ENCODE data around the gene DNLZ.

DNLZ gene

DNA sequence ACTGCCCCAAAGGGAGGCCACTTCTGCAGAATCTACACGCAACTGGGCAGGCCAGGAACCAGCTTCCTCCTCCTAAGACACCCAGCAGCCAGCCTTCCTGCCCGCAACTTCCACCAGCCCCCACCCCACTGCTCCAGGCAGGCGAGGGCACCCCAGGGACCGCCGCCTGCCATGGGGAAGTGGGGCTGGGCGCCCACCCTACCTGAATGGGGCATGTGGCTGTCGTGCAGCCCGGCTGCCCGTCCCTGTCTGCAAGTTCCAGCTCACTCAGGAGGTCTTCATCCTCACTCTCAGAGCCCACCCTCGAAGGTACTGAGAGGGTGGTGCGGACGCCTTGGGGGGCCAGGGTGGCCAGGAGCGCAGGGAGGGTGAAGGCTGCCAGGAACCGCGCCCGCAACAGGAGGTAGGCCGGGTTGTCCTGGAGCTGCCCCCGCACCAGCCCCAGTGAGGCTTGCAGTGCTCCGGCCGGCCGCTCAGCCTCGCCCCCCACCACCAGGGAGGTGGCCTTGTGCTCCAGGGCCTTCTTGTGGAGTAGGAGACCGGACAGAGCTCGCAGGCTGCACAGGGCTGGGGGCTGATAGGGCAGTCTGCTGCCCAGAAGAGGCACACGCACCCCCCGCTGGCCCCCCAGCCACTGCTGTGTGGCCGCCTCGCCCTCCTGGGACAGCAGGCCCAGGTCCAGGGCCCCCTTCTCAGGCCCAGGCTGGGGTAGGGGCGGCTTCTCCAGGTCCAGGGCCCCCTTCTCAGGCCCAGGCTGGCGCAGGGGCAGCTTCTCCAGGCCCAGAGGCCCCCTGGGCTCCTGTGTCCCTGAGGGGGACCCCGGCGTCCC lies 14.0 kb upstream of the DNLZ start:
- 95 to 96% methylated on average over 32 of the region's 32 CpGs for WGBS, 2 experiments
- no peaks in the 10 kb centered on the region for H3K27me3 ChIP-seq (ENCODE audit: control insufficient read depth, insufficient read depth, low read length, poor library complexity, severe bottlenecking)
- no peaks in the 10 kb centered on the region for H3K9me3 ChIP-seq (ENCODE audit: control insufficient read depth, low read length)
- H3K27ac ChIP-seq (ENCODE audit: insufficient read depth, low read depth, low read length, poor library complexity, severe bottlenecking), result no peak overlapping the region
- peaks cover 13% of the 10 kb centered on the region for H3K36me3 ChIP-seq (ENCODE audit: control insufficient read depth, insufficient read depth, low read length)
- H3K4me3 ChIP-seq (ENCODE audit: insufficient read depth, low read depth, low read length), result no peak overlapping the region
- peaks cover 13% of the 10 kb centered on the region for H3K4me1 ChIP-seq (ENCODE audit: control insufficient read depth, insufficient read depth, low read length)

DNA sequence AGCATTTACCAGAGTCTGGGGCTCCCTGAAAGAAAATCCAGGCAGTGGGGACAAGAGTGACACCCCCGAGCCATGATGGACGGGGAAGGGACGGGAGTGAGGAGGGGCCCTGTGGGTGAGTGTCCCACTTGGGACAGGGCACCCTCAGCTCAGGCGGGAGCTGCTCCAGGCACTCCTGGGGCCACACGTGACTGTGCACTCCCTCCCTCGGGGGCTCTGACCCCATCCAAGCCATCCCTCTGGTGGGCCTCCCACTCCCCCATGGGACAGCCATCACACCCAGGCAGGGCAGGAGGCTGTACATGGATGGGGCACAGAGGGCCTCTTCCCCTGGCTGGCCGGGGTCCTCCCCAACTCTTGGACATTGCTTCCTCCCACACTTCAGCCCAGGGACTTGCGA lies 12.9 kb upstream of the DNLZ start:
- H3K27ac ChIP-seq (ENCODE audit: insufficient read depth, low read depth, low read length, poor library complexity, severe bottlenecking), result no peak overlapping the region
- H3K4me1 ChIP-seq (ENCODE audit: control insufficient read depth, insufficient read depth, low read length), result peaks cover 13% of the 10 kb centered on the region
- H3K27me3 ChIP-seq (ENCODE audit: control insufficient read depth, insufficient read depth, low read length, poor library complexity, severe bottlenecking), result no peaks in the 10 kb centered on the region
- H3K4me3 ChIP-seq (ENCODE audit: insufficient read depth, low read depth, low read length), result no peak overlapping the region
- H3K9me3 ChIP-seq (ENCODE audit: control insufficient read depth, low read length), result no peaks in the 10 kb centered on the region
- H3K36me3 ChIP-seq (ENCODE audit: control insufficient read depth, insufficient read depth, low read length), result peaks cover 10% of the 10 kb centered on the region
- 93 to 96% methylated on average over 8 of the region's 8 CpGs for WGBS, 2 experiments

DNA sequence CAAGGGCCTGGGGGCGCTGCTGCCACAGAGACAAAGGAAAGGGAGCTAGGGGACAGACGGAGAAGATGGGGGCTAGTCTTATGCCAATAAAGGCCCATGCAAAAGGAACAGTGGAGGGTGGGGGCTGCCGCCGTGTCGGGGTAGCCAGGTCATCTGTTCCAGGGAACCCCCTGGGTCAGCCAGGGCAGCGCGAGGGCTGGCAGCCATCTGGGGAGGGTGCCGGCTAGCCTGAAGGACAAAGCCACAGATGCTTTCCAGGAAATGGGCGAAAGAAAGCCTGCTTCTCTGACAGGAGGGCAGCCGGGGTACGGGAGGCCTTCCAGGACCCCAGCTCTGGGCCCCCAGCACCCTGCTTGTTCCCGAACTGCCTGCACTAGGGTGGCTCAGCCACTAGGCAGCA lies 11.6 kb upstream of the DNLZ start:
- Histone ChIP-seq H3K9me3 (ENCODE audit: control insufficient read depth, low read length) (no peaks in the 10 kb centered on the region), H3K4me1 (ENCODE audit: control insufficient read depth, insufficient read depth, low read length) (peaks cover 13% of the 10 kb centered on the region), H3K27ac (ENCODE audit: insufficient read depth, low read depth, low read length, poor library complexity, severe bottlenecking) (no peak overlapping the region), H3K27me3 (ENCODE audit: control insufficient read depth, insufficient read depth, low read length, poor library complexity, severe bottlenecking) (no peaks in the 10 kb centered on the region), H3K36me3 (ENCODE audit: control insufficient read depth, insufficient read depth, low read length) (no peaks in the 10 kb centered on the region), H3K4me3 (ENCODE audit: insufficient read depth, low read depth, low read length) (no peak overlapping the region)
- 95 to 97% methylated on average over 12 of the region's 12 CpGs for WGBS, 2 experiments

DNA sequence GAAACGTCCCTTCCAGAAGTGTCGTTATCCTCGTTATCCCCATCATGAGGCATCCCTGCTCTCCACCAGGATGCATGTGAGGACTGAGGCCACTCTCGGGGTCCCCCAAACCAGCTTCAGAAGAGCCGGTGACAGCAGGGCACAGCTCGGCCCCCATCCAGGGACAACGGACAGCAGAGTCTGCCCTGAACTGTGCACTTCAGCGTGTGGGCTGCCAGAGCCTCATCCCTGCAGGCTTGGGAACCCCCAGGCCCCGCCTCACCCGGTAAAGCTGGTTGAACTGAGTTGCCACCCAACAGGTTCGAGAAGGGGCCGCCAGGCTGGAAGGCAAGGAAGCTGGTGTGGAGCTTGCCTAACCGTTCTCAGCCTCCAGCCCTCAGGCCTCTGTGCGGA lies 10.6 kb upstream of the DNLZ start:
- 93 to 94% methylated on average over 14 of the region's 14 CpGs for WGBS, 2 experiments
- Histone ChIP-seq H3K27me3 (ENCODE audit: control insufficient read depth, insufficient read depth, low read length, poor library complexity, severe bottlenecking) (no peaks in the 10 kb centered on the region), H3K36me3 (ENCODE audit: control insufficient read depth, insufficient read depth, low read length) (no peaks in the 10 kb centered on the region), H3K9me3 (ENCODE audit: control insufficient read depth, low read length) (no peaks in the 10 kb centered on the region), H3K27ac (ENCODE audit: insufficient read depth, low read depth, low read length, poor library complexity, severe bottlenecking) (no peak overlapping the region), H3K4me1 (ENCODE audit: control insufficient read depth, insufficient read depth, low read length) (peaks cover 13% of the 10 kb centered on the region), H3K4me3 (ENCODE audit: insufficient read depth, low read depth, low read length) (no peak overlapping the region)

DNA sequence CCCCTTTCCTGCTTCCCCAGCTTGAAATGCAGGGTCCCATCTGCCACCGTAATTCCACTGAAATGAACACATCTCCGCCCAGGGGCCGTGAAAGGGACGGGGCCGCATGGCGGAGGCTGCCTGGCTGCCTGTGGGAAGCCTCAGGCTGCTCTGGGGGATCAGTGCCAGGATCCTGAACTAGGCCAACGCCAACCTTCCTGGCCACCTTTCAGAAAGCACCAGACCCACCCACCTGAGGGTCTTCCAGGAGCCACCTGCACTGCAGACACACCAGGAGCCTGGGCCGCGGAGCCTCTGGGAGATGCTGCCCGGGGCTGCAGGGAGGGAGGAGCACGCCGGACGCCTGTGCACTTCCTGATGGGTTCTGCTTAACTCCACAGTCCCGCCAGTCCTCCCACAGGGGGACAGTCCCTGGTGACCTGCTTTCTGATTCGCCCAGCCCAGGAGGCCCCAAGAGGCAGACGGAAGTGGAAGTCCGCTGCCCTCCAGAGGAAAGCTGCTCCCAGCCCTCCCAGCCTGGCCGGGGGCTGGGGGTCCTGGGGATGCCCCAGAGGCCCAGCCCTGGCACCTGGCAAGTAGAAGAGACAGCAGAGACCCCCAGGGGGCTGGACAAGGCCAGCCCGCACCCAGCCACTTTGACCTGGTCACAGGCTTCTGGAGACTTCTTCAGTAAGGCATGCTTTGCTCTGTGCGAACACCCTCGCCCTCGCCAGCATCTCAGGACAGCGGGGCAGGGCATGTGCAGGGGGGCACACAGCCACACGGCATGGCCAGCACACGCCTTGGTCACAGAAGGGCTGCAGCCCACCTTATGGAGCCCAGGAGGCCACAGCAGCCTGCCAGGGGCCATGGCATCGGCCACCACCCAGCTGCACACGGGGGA lies 10.0 kb upstream of the DNLZ start, which contains the start of gene CARD9:
TSS of gene CARD9 (minus strand) at position 370 of the 883 bp plus-strand sequence. CDS start 1,591 bp downstream, outside the sequence.
- Histone ChIP-seq H3K27ac (ENCODE audit: insufficient read depth, low read depth, low read length, poor library complexity, severe bottlenecking) (no peak within 1 kb of the TSS), H3K4me3 (ENCODE audit: insufficient read depth, low read depth, low read length) (no peak within 1 kb of the TSS), H3K9me3 (ENCODE audit: control insufficient read depth, low read length) (no peaks in the 10 kb centered on the region), H3K4me1 (ENCODE audit: control insufficient read depth, insufficient read depth, low read length) (peaks cover 13% of the 10 kb centered on the region), H3K36me3 (ENCODE audit: control insufficient read depth, insufficient read depth, low read length) (no peaks in the 10 kb centered on the region), H3K27me3 (ENCODE audit: control insufficient read depth, insufficient read depth, low read length, poor library complexity, severe bottlenecking) (no peaks in the 10 kb centered on the region)
- 91 to 92% methylated on average over 27 of the region's 27 CpGs for WGBS, 2 experiments

DNA sequence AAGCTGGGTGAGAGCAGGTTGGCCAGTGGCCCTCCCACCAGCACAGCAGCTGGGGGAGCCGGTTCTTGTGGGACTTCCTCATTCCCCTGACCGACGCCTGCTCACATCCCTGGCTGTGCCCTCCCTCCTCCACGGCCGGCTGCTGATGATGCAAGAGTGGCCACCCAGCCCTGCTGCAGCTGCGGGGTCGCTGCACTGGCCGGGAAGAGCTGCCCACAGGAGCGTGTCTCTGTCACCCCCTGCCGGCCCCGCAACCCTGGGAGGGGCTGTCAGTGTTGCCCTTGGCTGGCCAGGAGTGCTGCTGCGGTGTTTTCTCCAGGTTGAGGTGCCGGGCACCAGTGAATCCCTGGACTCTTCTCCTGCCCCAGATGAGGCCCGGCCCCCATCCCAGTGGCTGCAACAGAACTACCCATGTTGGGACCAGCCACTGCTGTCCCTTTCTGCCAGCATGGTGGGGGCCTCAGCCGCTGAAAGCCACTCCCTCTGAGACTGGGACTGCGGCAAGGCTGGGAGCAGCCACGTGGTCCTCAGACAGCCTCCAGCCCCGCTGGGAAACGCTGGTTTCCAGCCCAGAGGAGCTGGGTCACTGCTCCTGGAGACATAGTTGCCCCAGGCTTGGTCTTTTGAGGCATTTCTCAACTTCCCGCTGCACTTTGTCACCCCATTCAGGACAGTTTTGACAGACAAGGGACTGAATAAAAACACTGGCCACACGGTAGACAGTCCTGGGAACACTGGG lies 9.2 kb upstream of the DNLZ start:
- H3K9me3 ChIP-seq (ENCODE audit: control insufficient read depth, low read length), result no peaks in the 10 kb centered on the region
- no peak overlapping the region for H3K27ac ChIP-seq (ENCODE audit: insufficient read depth, low read depth, low read length, poor library complexity, severe bottlenecking)
- WGBS, 2 experiments, result 71 to 74% methylated on average over 21 of the region's 21 CpGs
- H3K4me1 ChIP-seq (ENCODE audit: control insufficient read depth, insufficient read depth, low read length), result peaks cover 13% of the 10 kb centered on the region
- no peaks in the 10 kb centered on the region for H3K36me3 ChIP-seq (ENCODE audit: control insufficient read depth, insufficient read depth, low read length)
- H3K27me3 ChIP-seq (ENCODE audit: control insufficient read depth, insufficient read depth, low read length, poor library complexity, severe bottlenecking), result no peaks in the 10 kb centered on the region
- no peak overlapping the region for H3K4me3 ChIP-seq (ENCODE audit: insufficient read depth, low read depth, low read length)

DNA sequence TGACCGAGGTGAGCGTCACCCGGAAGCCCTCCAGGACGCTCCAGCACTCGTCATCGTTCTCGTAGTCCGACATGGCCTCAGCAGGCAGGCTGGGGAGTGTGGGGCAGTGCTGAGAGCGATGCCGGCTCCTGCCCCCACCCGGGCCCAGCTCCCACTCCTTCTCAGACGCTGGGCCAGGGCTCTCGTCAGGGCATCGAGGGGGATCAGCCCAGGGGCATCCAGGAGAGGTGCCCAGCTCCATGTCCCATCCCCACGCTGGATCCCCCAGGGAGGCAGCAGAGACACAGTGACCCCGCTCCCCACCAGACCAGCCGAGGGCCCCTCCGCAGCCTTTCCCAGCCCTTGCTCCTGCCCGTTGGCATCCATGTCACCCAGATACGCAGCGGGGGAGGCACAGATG lies 8.5 kb upstream of the DNLZ start:
- Histone ChIP-seq H3K27me3 (ENCODE audit: control insufficient read depth, insufficient read depth, low read length, poor library complexity, severe bottlenecking) (no peaks in the 10 kb centered on the region), H3K4me3 (ENCODE audit: insufficient read depth, low read depth, low read length) (no peak overlapping the region), H3K36me3 (ENCODE audit: control insufficient read depth, insufficient read depth, low read length) (no peaks in the 10 kb centered on the region), H3K9me3 (ENCODE audit: control insufficient read depth, low read length) (no peaks in the 10 kb centered on the region), H3K4me1 (ENCODE audit: control insufficient read depth, insufficient read depth, low read length) (peaks cover 13% of the 10 kb centered on the region), H3K27ac (ENCODE audit: insufficient read depth, low read depth, low read length, poor library complexity, severe bottlenecking) (no peak overlapping the region)
- 93 to 94% methylated on average over 21 of the region's 21 CpGs for WGBS, 2 experiments

DNA sequence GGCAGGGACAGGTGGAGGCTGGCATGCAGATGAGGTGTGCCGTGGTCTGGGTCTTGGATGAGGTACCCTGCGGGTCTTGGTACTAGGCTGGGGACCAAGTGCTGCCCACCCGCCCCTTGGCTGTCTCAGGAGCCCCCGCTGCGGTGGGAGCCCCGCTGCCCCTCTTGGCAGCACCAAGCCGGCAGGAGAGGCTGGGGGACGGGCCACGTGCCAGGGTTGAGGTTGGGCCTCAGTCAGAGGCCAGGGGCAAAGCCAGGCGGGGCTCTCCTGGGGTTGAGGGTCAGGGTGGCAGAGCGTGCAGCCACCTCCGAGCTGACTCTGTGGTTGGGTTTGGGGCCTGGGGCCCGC lies 8.0 kb upstream of the DNLZ start:
- Histone ChIP-seq H3K9me3 (ENCODE audit: control insufficient read depth, low read length) (no peaks in the 10 kb centered on the region), H3K27ac (ENCODE audit: insufficient read depth, low read depth, low read length, poor library complexity, severe bottlenecking) (no peak overlapping the region), H3K27me3 (ENCODE audit: control insufficient read depth, insufficient read depth, low read length, poor library complexity, severe bottlenecking) (no peaks in the 10 kb centered on the region), H3K4me3 (ENCODE audit: insufficient read depth, low read depth, low read length) (no peak overlapping the region), H3K4me1 (ENCODE audit: control insufficient read depth, insufficient read depth, low read length) (peaks cover 13% of the 10 kb centered on the region), H3K36me3 (ENCODE audit: control insufficient read depth, insufficient read depth, low read length) (no peaks in the 10 kb centered on the region)
- 95% methylated on average over 13 of the region's 13 CpGs for WGBS, 2 experiments

DNA sequence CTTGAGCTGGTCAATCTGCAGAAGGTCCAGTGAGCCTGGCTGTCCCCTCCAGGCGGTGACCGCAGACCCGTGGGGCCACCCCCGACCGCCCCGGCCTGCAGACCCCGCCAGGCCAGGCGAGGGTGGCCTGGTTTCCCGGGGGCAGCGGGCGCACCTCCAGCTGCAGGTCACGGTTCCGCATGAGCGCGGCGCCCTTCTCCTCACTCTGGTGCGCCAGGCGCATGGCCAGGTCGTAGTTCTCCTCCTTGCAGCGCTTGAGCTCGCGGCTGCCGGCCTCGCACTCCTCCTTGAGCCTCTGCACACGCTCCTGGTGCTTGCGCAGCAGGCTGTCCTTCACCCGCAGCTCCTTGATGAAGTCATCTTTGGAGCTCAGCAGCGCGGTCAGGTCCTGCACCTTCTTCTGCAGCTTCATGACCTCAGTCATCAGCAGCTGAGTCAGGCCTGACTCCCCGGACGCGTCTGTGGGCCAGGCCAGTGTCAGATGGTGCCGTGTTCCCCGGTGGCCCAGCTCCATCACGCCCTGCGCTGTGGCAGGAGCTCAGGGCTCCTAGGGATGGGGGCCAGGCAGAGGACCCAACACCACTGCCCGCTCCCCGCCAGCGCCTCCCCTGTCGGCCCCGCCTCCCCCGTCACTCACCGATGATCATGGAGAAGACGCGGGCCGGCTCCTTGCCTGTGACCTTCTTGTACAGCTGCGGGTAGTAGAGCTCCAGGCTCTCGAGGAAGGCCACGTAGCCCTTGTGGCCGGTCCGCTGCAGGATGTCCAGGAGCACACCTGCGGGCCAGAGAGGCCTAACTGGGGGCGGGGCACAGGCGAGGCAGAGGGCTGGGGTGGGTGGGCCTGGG lies 7.4 kb upstream of the DNLZ start:
- peaks cover 13% of the 10 kb centered on the region for H3K4me1 ChIP-seq (ENCODE audit: control insufficient read depth, insufficient read depth, low read length)
- no peak overlapping the region for H3K27ac ChIP-seq (ENCODE audit: insufficient read depth, low read depth, low read length, poor library complexity, severe bottlenecking)
- no peaks in the 10 kb centered on the region for H3K27me3 ChIP-seq (ENCODE audit: control insufficient read depth, insufficient read depth, low read length, poor library complexity, severe bottlenecking)
- H3K4me3 ChIP-seq (ENCODE audit: insufficient read depth, low read depth, low read length), result no peak overlapping the region
- H3K9me3 ChIP-seq (ENCODE audit: control insufficient read depth, low read length), result no peaks in the 10 kb centered on the region
- H3K36me3 ChIP-seq (ENCODE audit: control insufficient read depth, insufficient read depth, low read length), result no peaks in the 10 kb centered on the region
- WGBS, 2 experiments, result 94 to 95% methylated on average over 54 of the region's 54 CpGs

Measured in ectodermal cell (in vitro differentiated cells).